ENCODE data around the gene MYPN.
"Not testable (repeated sequence)": the region's sequence is repeated elsewhere in the genome, so short reads cannot be mapped to it uniquely, and the experiment has no call there.

Gene MYPN

GRCh38 chr10:68175949-68176348, 66.7 kb downstream of the MYPN start:
- peak; percentile 11 for DNase-seq

GRCh38 chr10:68176797-68177196, 67.5 kb downstream of the MYPN start:
- no peak for DNase-seq

GRCh38 chr10:68178592-68178991, 69.3 kb downstream of the MYPN start:
- no peak for DNase-seq

GRCh38 chr10:68179016-68179415, 69.7 kb downstream of the MYPN start:
- DNase-seq: no peak

GRCh38 chr10:68180490-68180889, 71.2 kb downstream of the MYPN start:
- no peak for DNase-seq

- DNase-seq: no peak
Observed at GRCh38 chr10:68184546-68184945, 75.3 kb downstream of the MYPN start.

- no peak for DNase-seq
Observed at GRCh38 chr10:68185085-68185484, 75.8 kb downstream of the MYPN start.

- no peak for DNase-seq
Observed at GRCh38 chr10:68188835-68189234, 79.5 kb downstream of the MYPN start.

- DNase-seq: peak; percentile 13
Observed at GRCh38 chr10:68192113-68192512, 82.8 kb downstream of the MYPN start.

- DNase-seq: no peak
Observed at GRCh38 chr10:68194290-68194689, 85.0 kb downstream of the MYPN start.

GRCh38 chr10:68195776-68196175, 86.5 kb downstream of the MYPN start:
- DNase-seq: not testable (repeated sequence)

- DNase-seq: no peak
Observed at GRCh38 chr10:68196701-68197100, 87.4 kb downstream of the MYPN start.

GRCh38 chr10:68202960-68203353, 93.7 kb downstream of the MYPN start:
- DNase-seq: peak; percentile 71

GRCh38 chr10:68208424-68209042, 99.2 kb downstream of the MYPN start:
- peak; percentile 71 for DNase-seq

- DNase-seq: no peak
Observed at GRCh38 chr10:68211669-68212068, 102.4 kb downstream of the MYPN start.

- DNase-seq: peak; percentile 29
Observed at GRCh38 chr10:68212721-68213352, 103.5 kb downstream of the MYPN start.

- no peak for DNase-seq
Observed at GRCh38 chr10:68218786-68219185, 109.5 kb downstream of the MYPN start.

- DNase-seq: peak; percentile 7
Observed at GRCh38 chr10:68221196-68221595, 111.9 kb downstream of the MYPN start.

GRCh38 chr10:68222391-68222790, 113.1 kb downstream of the MYPN start:
- DNase-seq: no peak

- no peak for DNase-seq
Observed at GRCh38 chr10:68223535-68224165, 114.4 kb downstream of the MYPN start.

GRCh38 chr10:68224810-68225209, 115.5 kb downstream of the MYPN start:
- DNase-seq: peak; percentile 8

GRCh38 chr10:68230268-68230667, 121.0 kb downstream of the MYPN start:
- DNase-seq: no peak

GRCh38 chr10:68231106-68231816, 122.0 kb downstream of the MYPN start:
- DNase-seq: peak; percentile 74

GRCh38 chr10:68231817-68232251, 122.5 kb downstream of the MYPN start, which contains the start of gene ATOH7:
Gene ATOH7 (minus strand): TSS chr10:68232113. CDS start chr10:68231677, 436 bp downstream.
- DNase-seq: no peak

All from fibroblast of skin of right biceps (primary cell).